Cardiac fibroblast (primary cell): ENCODE results near the gene SAT2.

Experiments used
- DNase-seq, 2 donors: peaks; one replicate each; pipeline versions ENCODE4 v3.0.0 to v3.0.0-alpha.2; 2010; ENCODE audit warnings: low read depth in 2 of 2
- H3K4me3 ChIP-seq, 2 donors: replicated peaks in 1 of 2; 1 replicate in 1 of 2; 2 replicates in 1 of 2; pipeline ENCODE4 v1.5.1; 2011; ENCODE audit warnings: low read depth in 2 of 2, low read length in 2 of 2, mild to moderate bottlenecking in 2 of 2, moderate library complexity in 1 of 2
- CTCF ChIP-seq: IDR thresholded peaks from one replicate; pipeline ENCODE4 v1.5.1; 2011; ENCODE audit warnings: low read depth, mild to moderate bottlenecking, low read length, inconsistent platforms

The SAT2 gene

GRCh38 chr17:7634384-7634783 lies 6.8 kb upstream of the SAT2 start:
- peak; percentile 75 for TF ChIP-seq CTCF
- no peak overlapping the region for H3K4me3 ChIP-seq
- DNase-seq: peak; percentile 48 to 72

- TF ChIP-seq CTCF: no peak
- no peak overlapping the region for H3K4me3 ChIP-seq
- DNase-seq: no peak
Measured at GRCh38 chr17:7633093-7633492, 5.5 kb upstream of the SAT2 start.

GRCh38 chr17:7632492-7632894 lies 4.9 kb upstream of the SAT2 start:
- peak; percentile 64 for TF ChIP-seq CTCF
- H3K4me3 ChIP-seq: no peak overlapping the region
- peak; percentile 75 to 76 for DNase-seq

GRCh38 chr17:7631398-7632380 lies 4.1 kb upstream of the SAT2 start:
- TF ChIP-seq CTCF: no peak
- H3K4me3 ChIP-seq: no peak overlapping the region
- DNase-seq: no peak

- DNase-seq: no peak
- H3K4me3 ChIP-seq: no peak within 1 kb of the TSS
- no peak for TF ChIP-seq CTCF
Measured at GRCh38 chr17:7629939-7630571, 2.4 kb upstream of the SAT2 start, which contains the start of gene SHBG. TSS of gene SHBG (plus strand) at chr17:7630135. CDS start at chr17:7630173, 38 bp downstream.

DNA sequence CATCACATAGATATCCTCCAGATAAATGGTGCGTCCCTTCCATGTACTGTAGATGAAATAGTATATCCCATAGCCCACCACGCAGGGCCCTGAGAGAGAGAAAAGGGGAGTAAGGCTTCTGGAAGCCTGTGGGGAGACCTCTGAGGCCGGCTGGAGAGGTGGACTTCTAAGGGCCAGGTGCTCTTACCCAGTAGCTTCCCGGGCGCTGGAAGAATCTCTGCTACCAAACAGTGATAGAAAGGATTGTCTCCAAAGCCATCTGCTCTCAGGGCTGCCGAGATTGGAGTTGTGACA lies 718 bp downstream of the SAT2 start:
- no peak for TF ChIP-seq CTCF
- peak overlapping the region; percentile 81 to 84 for H3K4me3 ChIP-seq
- no peak for DNase-seq
